Mammary epithelial cell (primary cell): ENCODE data around the gene LCN12.

Experiments used
- CTCF ChIP-seq, 2 donors: IDR thresholded peaks in 1 of 2; conservative IDR thresholded peaks in 1 of 2; 2 replicates each; pipeline ENCODE4 v1.5.1; 2011 to 2012; ENCODE audit warnings: inconsistent platforms in 2 of 2, low read length in 2 of 2, mild to moderate bottlenecking in 2 of 2, control low read depth in 1 of 2, low read depth in 1 of 2; ENCODE audit not compliant: insufficient read depth in 1 of 2; ENCODE audit errors: extremely low read depth in 1 of 2
- EZH2 ChIP-seq: IDR thresholded peaks from 2 replicates; pipeline ENCODE4 v1.6.1; 2012; ENCODE audit warnings: low read length, inconsistent platforms, borderline replicate concordance

GRCh38 chr9:136931611-136932130 lies 20.4 kb upstream of the LCN12 start:
- TF ChIP-seq CTCF (conservative IDR thresholded peaks at IDR 0.05 in 1 of 2, IDR thresholded peaks at IDR 0.05 in 1 of 2; ENCODE audit: extremely low read depth in 1 of 2, insufficient read depth in 1 of 2, low read depth in 1 of 2, low read length in 2 of 2) (no peak), EZH2 (no peak)
